Measurements from ENCODE around the gene GIGYF2. TPM values are rescaled to one million over a fixed set of nuclear protein-coding genes. Genes with fewer than 3 reads are reported as not detected.
A peak's percentile ranks its signal among the peaks of the same experiment; 100 is the strongest.

GIGYF2 gene
- total and polyA plus RNA-seq, 2 of the 13 experiments (the other 11 are each of a cell fraction or from before 2014, with no cell fraction given) = 44.9 to 73.5 TPM

- TF ChIP-seq ZBTB4 (CRISPR knock-in tag; IDR thresholded peaks at IDR 0.05; ENCODE audit: borderline replicate concordance) (no peak), ZNF598 (CRISPR knock-in tag; IDR thresholded peaks at IDR 0.05; ENCODE audit: borderline replicate concordance) (no peak), GLI4 (CRISPR knock-in tag; IDR thresholded peaks at IDR 0.05; ENCODE audit: borderline replicate concordance) (no peak), ZNF296 (CRISPR knock-in tag; conservative IDR thresholded peaks at IDR 0.05) (no peak), MTA3 (CRISPR knock-in tag; IDR thresholded peaks at IDR 0.05) (no peak), YY1 (IDR thresholded peaks at IDR 0.05; ENCODE audit: insufficient read depth, insufficient replicate concordance, low read depth, low read length) (no peak), NR3C1 (CRISPR knock-in tag; IDR thresholded peaks at IDR 0.05) (no peak), SAP130 (CRISPR knock-in tag; IDR thresholded peaks at IDR 0.05; ENCODE audit: low read depth) (no peak), ZFP36 (IDR thresholded peaks at IDR 0.05; ENCODE audit: borderline replicate concordance, low read depth, low read length, partially characterized antibody) (no peak), FOXK2 (IDR thresholded peaks at IDR 0.05) (no peak), HNRNPL (IDR thresholded peaks at IDR 0.05; ENCODE audit: low read depth, low read length) (0 out of 2 replicates have a peak, but pooled peaks have one; percentile 40), TEAD3 (CRISPR knock-in tag; optimal IDR thresholded peaks at IDR 0.05; ENCODE audit: borderline replicate concordance) (peak; percentile 16), REST (IDR thresholded peaks at IDR 0.05; ENCODE audit: borderline replicate concordance in 1 of 2, low read depth in 1 of 2, low read length in 2 of 2) (no peak), DNMT1 (CRISPR knock-in tag; IDR thresholded peaks at IDR 0.05) (no peak), NR2F6 (IDR thresholded peaks at IDR 0.05) (no peak), NR2F6 (CRISPR knock-in tag; IDR thresholded peaks at IDR 0.05) (no peak), DR1 (CRISPR knock-in tag; IDR thresholded peaks at IDR 0.05) (no peak)
Measured at GRCh38 chr2:232681527-232681926, 15.6 kb upstream of the GIGYF2 start (continued).
